GM18526 (cell line): ENCODE measurements around the gene TGM5.

Source experiments
- POLR2A ChIP-seq: IDR thresholded peaks from 3 replicates; pipeline ENCODE4 v1.6.1; 2011; ENCODE audit not compliant: insufficient read length; ENCODE audit errors: extremely low read depth

The TGM5 gene

GRCh38 chr15:43214169-43214568, 52.6 kb downstream of the TGM5 start:
- TF ChIP-seq POLR2A, result no peak

GRCh38 chr15:43213466-43213865, 53.3 kb downstream of the TGM5 start:
- TF ChIP-seq POLR2A, result no peak

- TF ChIP-seq POLR2A, result no peak
These were observed 53.8 kb downstream of the TGM5 start for GRCh38 chr15:43212951-43213350.

- TF ChIP-seq POLR2A, result no peak
These were observed 54.4 kb downstream of the TGM5 start for GRCh38 chr15:43212299-43212698.

- no peak for TF ChIP-seq POLR2A
These were observed 55.4 kb downstream of the TGM5 start for GRCh38 chr15:43211224-43211735.

GRCh38 chr15:43210807-43211206, 55.9 kb downstream of the TGM5 start:
- no peak for TF ChIP-seq POLR2A

GRCh38 chr15:43210172-43210745, 56.5 kb downstream of the TGM5 start:
- no peak for TF ChIP-seq POLR2A

GRCh38 chr15:43209059-43209824, 57.5 kb downstream of the TGM5 start:
- TF ChIP-seq POLR2A, result no peak

- TF ChIP-seq POLR2A, result no peak
These were observed 58.4 kb downstream of the TGM5 start for GRCh38 chr15:43208052-43209002.

- no peak for TF ChIP-seq POLR2A
These were observed 59.7 kb downstream of the TGM5 start for GRCh38 chr15:43207024-43207423.

GRCh38 chr15:43206054-43206453, 60.7 kb downstream of the TGM5 start:
- TF ChIP-seq POLR2A, result no peak

- TF ChIP-seq POLR2A, result no peak
These were observed 62.5 kb downstream of the TGM5 start for GRCh38 chr15:43204016-43204901.

- no peak for TF ChIP-seq POLR2A
These were observed 66.7 kb downstream of the TGM5 start for GRCh38 chr15:43199945-43200488.

GRCh38 chr15:43198992-43199391, 67.7 kb downstream of the TGM5 start:
- no peak for TF ChIP-seq POLR2A
